Esophagus muscularis mucosa (tissue), 4 donors: ENCODE measurements around the gene HES4. TPM values are rescaled to one million over a fixed set of nuclear protein-coding genes. Genes with fewer than 3 reads are reported as not detected.
"Not testable (repeated sequence)": the region's sequence is repeated elsewhere in the genome, so short reads cannot be mapped to it uniquely, and the experiment has no call there.

Experiments
- DNase-seq: peaks from one replicate; pipeline ENCODE4 v3.0.0-alpha.2; 2017; ENCODE audit errors: extremely low spot score
- H3K27ac ChIP-seq, 4 donors: fragments of 200-600 bp; sonication (generic); replicated peaks in 1 of 4; 1 replicate in 3 of 4; 2 replicates in 1 of 4; pipeline ENCODE4 v1.5.1; 2016 to 2019; ENCODE audit warnings: mild to moderate bottlenecking in 1 of 4
- H3K27me3 ChIP-seq, 4 donors: fragments of 200-600 bp; sonication (generic); one replicate each; pipeline versions ENCODE4 v1.5.1 to v1.6.0; 2016 to 2019
- H3K36me3 ChIP-seq, 4 donors: fragments of 200-600 bp; sonication (generic); one replicate each; pipeline ENCODE4 v1.5.1; 2016 to 2019
- H3K4me1 ChIP-seq, 4 donors: fragments of 200-600 bp; sonication (generic); one replicate each; pipeline ENCODE4 v1.5.1; 2016 to 2019
- H3K4me3 ChIP-seq, 4 donors: fragments of 200-600 bp; sonication (generic); 1 replicate in 2 of 4; 2 replicates in 2 of 4; pipeline ENCODE4 v1.5.1; 2016 to 2019; ENCODE audit warnings: mild to moderate bottlenecking in 4 of 4, moderate library complexity in 1 of 4
- H3K9me3 ChIP-seq, 4 donors: fragments of 200-600 bp; sonication (generic); 1 replicate in 3 of 4; 2 replicates in 1 of 4; pipeline ENCODE4 v1.5.1; 2016 to 2019
- CTCF ChIP-seq, 3 experiments: fragments of 200-600 bp in 2 of 3; fragments of 450-650 bp in 1 of 3; sonication (generic) in 2 of 3; IDR thresholded peaks; one replicate each; pipeline ENCODE4 v1.5.1; 2017 to 2019; ENCODE audit warnings: antibody characterized with exemption in 3 of 3, mild to moderate bottlenecking in 2 of 3, moderate library complexity in 1 of 3
- EP300 ChIP-seq: sonication (generic); formaldehyde crosslinking; IDR thresholded peaks from one replicate; pipeline ENCODE4 v1.6.1; 2017; ENCODE audit warnings: antibody characterized with exemption
- POLR2A ChIP-seq: fragments of 450-650 bp; IDR thresholded peaks from one replicate; pipeline ENCODE4 v1.6.1; 2017; ENCODE audit warnings: antibody characterized with exemption, moderate library complexity, mild to moderate bottlenecking, low read depth
- POLR2AphosphoS5 ChIP-seq, 2 donors: sonication (generic); formaldehyde crosslinking; IDR thresholded peaks; one replicate each; pipeline ENCODE4 v1.6.1; 2017; ENCODE audit warnings: antibody characterized with exemption in 2 of 2
- WGBS: methylation state at CpG from one replicate; pipeline ENCODE4 v1.1.5; 2018; 5-methylcytosine and 5-hydroxymethylcytosine counted together
- intact Hi-C: fragments of 100-400 bp; cut with DNase I; formaldehyde crosslinking; loops from one replicate; pipeline ENCODE4 v1.15.1; 2023
- total RNA-seq, 4 donors: library from RNA; depleted of rRNA; stranded (reverse); fragments of >200 nt; gene quantifications; one replicate each; pipeline versions ENCODE4 v1.1.0 to v1.2.1, GENCODE V29; 2016

Gene HES4
- total RNA-seq, 4 donors from 2014 or later: 37.8 to 90.4 (median 65.0) TPM

GRCh38 chr1:1013105-1013921 is 13.4 kb upstream of the HES4 start, which contains the start of gene ISG15:
Gene ISG15 (plus strand): TSS chr1:1013497. CDS start chr1:1013574, 77 bp downstream.
- intact Hi-C loops: no loop called here
- peak; percentile 98 for DNase-seq
- no peaks in the 10 kb centered on the region for H3K27me3 ChIP-seq
- no peaks in the 10 kb centered on the region for H3K9me3 ChIP-seq
- WGBS: 6% methylated on average over 21 of the region's 30 CpGs
- H3K36me3 ChIP-seq: no peaks in the 10 kb centered on the region
- peak within 1 kb of the TSS; percentile 65 to 76 (median 68) for H3K4me3 ChIP-seq
- TF ChIP-seq EP300: no peak
- no peak for TF ChIP-seq POLR2A
- peak in 1 of 3 experiments; percentile 23 for TF ChIP-seq CTCF (IDR thresholded peaks at IDR 0.05)
- peak; percentile 94 to 99 for TF ChIP-seq POLR2AphosphoS5 (IDR thresholded peaks at IDR 0.05)
- H3K27ac ChIP-seq: peak within 1 kb of the TSS; percentile 85 to 93 (median 91)
- peaks cover 18 to 28% (median 24%) of the 10 kb centered on the region in 4 donors for H3K4me1 ChIP-seq

- H3K36me3 ChIP-seq, intact Hi-C loops, DNase-seq, H3K27me3 ChIP-seq, H3K9me3 ChIP-seq: not testable (repeated sequence)
- H3K4me3 ChIP-seq: peak overlapping the region; percentile 65 to 76 (median 68)
- peaks cover 18 to 28% (median 24%) of the 10 kb centered on the region in 4 donors for H3K4me1 ChIP-seq
- H3K27ac ChIP-seq: peak overlapping the region; percentile 85 to 93 (median 91)
- WGBS: 70% methylated on average over 13 of the region's 13 CpGs
Observed at GRCh38 chr1:1012736-1013104, 12.8 kb upstream of the HES4 start.

GRCh38 chr1:1011396-1011949 is 11.6 kb upstream of the HES4 start:
- Histone ChIP-seq H3K36me3 (no peaks in the 10 kb centered on the region), H3K9me3 (no peaks in the 10 kb centered on the region), H3K4me3 (no peak overlapping the region), H3K4me1 (peaks cover 18 to 28% (median 24%) of the 10 kb centered on the region in 4 donors), H3K27ac (no peak overlapping the region), H3K27me3 (peaks cover 0 to 9% (median 0%) of the 10 kb centered on the region in 4 donors)
- DNase-seq: no peak
- WGBS: 78% methylated on average over 14 of the region's 14 CpGs
- intact Hi-C loops: no loop called here
- TF ChIP-seq CTCF (IDR thresholded peaks at IDR 0.05) (no peak), POLR2AphosphoS5 (IDR thresholded peaks at IDR 0.05) (no peak), POLR2A (no peak), EP300 (no peak)

- DNase-seq, intact Hi-C loops, H3K9me3 ChIP-seq, H3K36me3 ChIP-seq, H3K27ac ChIP-seq, H3K4me3 ChIP-seq: not testable (repeated sequence)
- peaks cover 28 to 35% (median 31%) of the 10 kb centered on the region in 4 donors for H3K4me1 ChIP-seq
- 94% methylated on average over 8 of the region's 8 CpGs for WGBS
- H3K27me3 ChIP-seq: peaks cover 0 to 18% (median 0%) of the 10 kb centered on the region in 4 donors
Observed at GRCh38 chr1:1010131-1010530, 10.2 kb upstream of the HES4 start.

- Histone ChIP-seq H3K27me3 (peaks cover 0 to 35% (median 0%) of the 10 kb centered on the region in 4 donors), H3K4me3 (no peak overlapping the region), H3K4me1 (peaks cover 18 to 29% (median 24%) of the 10 kb centered on the region in 4 donors), H3K9me3 (no peaks in the 10 kb centered on the region), H3K27ac (no peak overlapping the region), H3K36me3 (peaks cover 0 to 5% (median 0%) of the 10 kb centered on the region in 4 donors)
- TF ChIP-seq POLR2AphosphoS5 (IDR thresholded peaks at IDR 0.05) (no peak), EP300 (no peak), CTCF (IDR thresholded peaks at IDR 0.05) (no peak), POLR2A (no peak)
- WGBS: 83% methylated on average over 24 of the region's 37 CpGs
- DNase-seq: no peak
- intact Hi-C loops: no loop called here
Observed at GRCh38 chr1:1006305-1007159, 6.6 kb upstream of the HES4 start.
